ENCODE data around the gene LMX1B.

LMX1B gene

GRCh38 chr9:126591922-126592321 lies 21.8 kb upstream of the LMX1B start:
- H3K4me3 ChIP-seq (ENCODE audit: low read length): no peak overlapping the region
- no CpG with 5 or more reads among the region's 3 CpGs for WGBS (ENCODE audit: extremely low coverage, insufficient coverage, low lambda C conversion rate)
- H3K4me2 ChIP-seq (ENCODE audit: low read length): no peak overlapping the region
- no peaks in the 10 kb centered on the region for H3K79me1 ChIP-seq (ENCODE audit: low read length)
- no peak overlapping the region for H4K8ac ChIP-seq (ENCODE audit: low read depth, low read length)
- no peaks in the 10 kb centered on the region for H3K27me3 ChIP-seq (ENCODE audit: insufficient read depth, low read length, poor library complexity)
- H2AK5ac ChIP-seq (ENCODE audit: low read length): no peak overlapping the region
- no peak overlapping the region for H3K56ac ChIP-seq (ENCODE audit: low read length)
- no peak overlapping the region for H3K4ac ChIP-seq (ENCODE audit: low read depth, low read length)
- H3K23ac ChIP-seq (ENCODE audit: low read length): no peak overlapping the region
- no peak overlapping the region for H2BK15ac ChIP-seq (replicated peaks; ENCODE audit: low read depth)
- H3K9ac ChIP-seq (ENCODE audit: low read length): no peak overlapping the region
- no peaks in the 10 kb centered on the region for H3K36me3 ChIP-seq (ENCODE audit: control insufficient read depth, insufficient read depth, low read length)
- H4K5ac ChIP-seq (ENCODE audit: low read length): no peak overlapping the region
- H3K79me2 ChIP-seq (ENCODE audit: control insufficient read depth, insufficient read depth, low read length): no peaks in the 10 kb centered on the region
- no peaks in the 10 kb centered on the region for H3K4me1 ChIP-seq (ENCODE audit: control insufficient read depth, low read depth, low read length)
- H2BK120ac ChIP-seq (ENCODE audit: low read depth, low read length): no peak overlapping the region
- H2BK5ac ChIP-seq (ENCODE audit: low read length): no peak overlapping the region
- no peak for DNase-seq
- H3K27ac ChIP-seq (ENCODE audit: low read depth, low read length): no peak overlapping the region
- H3K18ac ChIP-seq (ENCODE audit: low read length): no peak overlapping the region

- Histone ChIP-seq H3K79me2 (ENCODE audit: control insufficient read depth, insufficient read depth, low read length) (no peaks in the 10 kb centered on the region), H4K8ac (ENCODE audit: low read depth, low read length) (no peak overlapping the region)
Measured at GRCh38 chr9:126592461-126592860, 21.3 kb upstream of the LMX1B start.

DNA sequence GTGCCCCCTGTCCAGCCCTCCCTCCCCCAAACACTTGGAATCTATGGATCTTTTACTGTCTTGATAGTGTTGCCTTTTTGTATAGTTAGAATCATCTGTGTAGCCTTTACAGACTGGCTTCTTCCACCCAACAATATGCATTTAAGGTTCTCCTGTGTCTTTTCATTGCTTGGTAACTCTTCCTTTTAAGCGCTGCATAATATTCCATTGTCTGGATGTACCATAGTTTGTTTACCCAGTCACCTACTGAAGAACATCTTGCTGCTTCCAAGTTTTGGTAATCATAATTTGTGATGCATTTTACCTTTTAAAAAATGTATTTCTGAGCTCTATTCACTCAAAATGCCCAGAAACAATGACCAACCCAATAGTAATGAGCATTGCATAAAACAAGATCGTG lies 17.7 kb upstream of the LMX1B start:
- no peak overlapping the region for H2BK15ac ChIP-seq (replicated peaks; ENCODE audit: low read depth)
- H3K27ac ChIP-seq (ENCODE audit: low read depth, low read length): no peak overlapping the region
- H3K36me3 ChIP-seq (ENCODE audit: control insufficient read depth, insufficient read depth, low read length): no peaks in the 10 kb centered on the region
- no peak for DNase-seq
- H4K5ac ChIP-seq (ENCODE audit: low read length): no peak overlapping the region
- no peak overlapping the region for H2AK5ac ChIP-seq (ENCODE audit: low read length)
- no peak overlapping the region for H3K18ac ChIP-seq (ENCODE audit: low read length)
- no peak overlapping the region for H3K4ac ChIP-seq (ENCODE audit: low read depth, low read length)
- no peak overlapping the region for H3K9ac ChIP-seq (ENCODE audit: low read length)
- H3K79me2 ChIP-seq (ENCODE audit: control insufficient read depth, insufficient read depth, low read length): no peaks in the 10 kb centered on the region
- H3K23ac ChIP-seq (ENCODE audit: low read length): no peak overlapping the region
- H3K56ac ChIP-seq (ENCODE audit: low read length): no peak overlapping the region
- no peaks in the 10 kb centered on the region for H3K79me1 ChIP-seq (ENCODE audit: low read length)
- no peak overlapping the region for H2BK5ac ChIP-seq (ENCODE audit: low read length)
- no peak overlapping the region for H4K8ac ChIP-seq (ENCODE audit: low read depth, low read length)
- H3K4me1 ChIP-seq (ENCODE audit: control insufficient read depth, low read depth, low read length): no peaks in the 10 kb centered on the region
- no peak overlapping the region for H3K4me2 ChIP-seq (ENCODE audit: low read length)
- WGBS (ENCODE audit: extremely low coverage, insufficient coverage, low lambda C conversion rate): no CpG with 5 or more reads among the region's 2 CpGs
- no peak overlapping the region for H3K4me3 ChIP-seq (ENCODE audit: low read length)
- H2BK120ac ChIP-seq (ENCODE audit: low read depth, low read length): no peak overlapping the region
- H3K27me3 ChIP-seq (ENCODE audit: insufficient read depth, low read length, poor library complexity): no peaks in the 10 kb centered on the region

More at GRCh38 chr9:126592461-126592860, 21.3 kb upstream of the LMX1B start:
- no peak overlapping the region for H4K5ac ChIP-seq (ENCODE audit: low read length)
- H3K23ac ChIP-seq (ENCODE audit: low read length): no peak overlapping the region
- H3K18ac ChIP-seq (ENCODE audit: low read length): no peak overlapping the region
- no peak overlapping the region for H2BK5ac ChIP-seq (ENCODE audit: low read length)
- H2AK5ac ChIP-seq (ENCODE audit: low read length): no peak overlapping the region
- H2BK120ac ChIP-seq (ENCODE audit: low read depth, low read length): no peak overlapping the region
- no peak overlapping the region for H2BK15ac ChIP-seq (replicated peaks; ENCODE audit: low read depth)
- WGBS (ENCODE audit: extremely low coverage, insufficient coverage, low lambda C conversion rate): no CpG with 5 or more reads among the region's 8 CpGs
- no peak overlapping the region for H3K4me3 ChIP-seq (ENCODE audit: low read length)
- H3K56ac ChIP-seq (ENCODE audit: low read length): no peak overlapping the region
- H3K4ac ChIP-seq (ENCODE audit: low read depth, low read length): no peak overlapping the region
- no peak for DNase-seq
- no peaks in the 10 kb centered on the region for H3K4me1 ChIP-seq (ENCODE audit: control insufficient read depth, low read depth, low read length)
- H3K27me3 ChIP-seq (ENCODE audit: insufficient read depth, low read length, poor library complexity): no peaks in the 10 kb centered on the region
- no peak overlapping the region for H3K4me2 ChIP-seq (ENCODE audit: low read length)
- no peak overlapping the region for H3K9ac ChIP-seq (ENCODE audit: low read length)
- H3K79me1 ChIP-seq (ENCODE audit: low read length): no peaks in the 10 kb centered on the region
- H3K27ac ChIP-seq (ENCODE audit: low read depth, low read length): no peak overlapping the region
- no peaks in the 10 kb centered on the region for H3K36me3 ChIP-seq (ENCODE audit: control insufficient read depth, insufficient read depth, low read length)

- no peak overlapping the region for H3K4ac ChIP-seq (ENCODE audit: low read depth, low read length)
- H4K5ac ChIP-seq (ENCODE audit: low read length): no peak overlapping the region
- no peaks in the 10 kb centered on the region for H3K27me3 ChIP-seq (ENCODE audit: insufficient read depth, low read length, poor library complexity)
- no peak overlapping the region for H2AK5ac ChIP-seq (ENCODE audit: low read length)
- H3K56ac ChIP-seq (ENCODE audit: low read length): no peak overlapping the region
- no peaks in the 10 kb centered on the region for H3K79me2 ChIP-seq (ENCODE audit: control insufficient read depth, insufficient read depth, low read length)
- no peak overlapping the region for H2BK120ac ChIP-seq (ENCODE audit: low read depth, low read length)
- H3K18ac ChIP-seq (ENCODE audit: low read length): no peak overlapping the region
- H3K79me1 ChIP-seq (ENCODE audit: low read length): no peaks in the 10 kb centered on the region
- no peak overlapping the region for H3K27ac ChIP-seq (ENCODE audit: low read depth, low read length)
- H3K9ac ChIP-seq (ENCODE audit: low read length): no peak overlapping the region
- H3K4me1 ChIP-seq (ENCODE audit: control insufficient read depth, low read depth, low read length): no peaks in the 10 kb centered on the region
- no peak overlapping the region for H3K4me2 ChIP-seq (ENCODE audit: low read length)
- H3K4me3 ChIP-seq (ENCODE audit: low read length): no peak overlapping the region
- H2BK15ac ChIP-seq (replicated peaks; ENCODE audit: low read depth): no peak overlapping the region
- no CpG with 5 or more reads among the region's 11 CpGs for WGBS (ENCODE audit: extremely low coverage, insufficient coverage, low lambda C conversion rate)
- no peak overlapping the region for H4K8ac ChIP-seq (ENCODE audit: low read depth, low read length)
- DNase-seq: peak; percentile 98
- no peak overlapping the region for H2BK5ac ChIP-seq (ENCODE audit: low read length)
- no peaks in the 10 kb centered on the region for H3K36me3 ChIP-seq (ENCODE audit: control insufficient read depth, insufficient read depth, low read length)
- H3K23ac ChIP-seq (ENCODE audit: low read length): no peak overlapping the region
Measured at GRCh38 chr9:126599047-126599650, 14.6 kb upstream of the LMX1B start.

- no CpG with 5 or more reads among the region's 17 CpGs for WGBS (ENCODE audit: extremely low coverage, insufficient coverage, low lambda C conversion rate)
- no peak for DNase-seq
- H3K27me3 ChIP-seq (ENCODE audit: insufficient read depth, low read length, poor library complexity): peaks cover 7% of the 10 kb centered on the region
Measured at GRCh38 chr9:126604059-126605055, 9.4 kb upstream of the LMX1B start.

More at GRCh38 chr9:126604059-126605055, 9.4 kb upstream of the LMX1B start:
- no peak overlapping the region for H3K4ac ChIP-seq (ENCODE audit: low read depth, low read length)
- H3K56ac ChIP-seq (ENCODE audit: low read length): no peak overlapping the region
- H2BK120ac ChIP-seq (ENCODE audit: low read depth, low read length): no peak overlapping the region
- no peaks in the 10 kb centered on the region for H3K4me1 ChIP-seq (ENCODE audit: control insufficient read depth, low read depth, low read length)
- H4K5ac ChIP-seq (ENCODE audit: low read length): no peak overlapping the region
- H3K4me2 ChIP-seq (ENCODE audit: low read length): no peak overlapping the region
- no peak overlapping the region for H2BK5ac ChIP-seq (ENCODE audit: low read length)
- no peaks in the 10 kb centered on the region for H3K79me2 ChIP-seq (ENCODE audit: control insufficient read depth, insufficient read depth, low read length)
- no peak overlapping the region for H3K23ac ChIP-seq (ENCODE audit: low read length)
- no peaks in the 10 kb centered on the region for H3K79me1 ChIP-seq (ENCODE audit: low read length)
- H3K18ac ChIP-seq (ENCODE audit: low read length): no peak overlapping the region
- no peak overlapping the region for H3K27ac ChIP-seq (ENCODE audit: low read depth, low read length)
- no peak overlapping the region for H2BK15ac ChIP-seq (replicated peaks; ENCODE audit: low read depth)
- no peak overlapping the region for H4K8ac ChIP-seq (ENCODE audit: low read depth, low read length)
- no peak overlapping the region for H3K4me3 ChIP-seq (ENCODE audit: low read length)
- H3K36me3 ChIP-seq (ENCODE audit: control insufficient read depth, insufficient read depth, low read length): no peaks in the 10 kb centered on the region
- H2AK5ac ChIP-seq (ENCODE audit: low read length): peak overlapping the region; percentile 69
- H3K9ac ChIP-seq (ENCODE audit: low read length): no peak overlapping the region
